Superior temporal gyrus (tissue), 1 donor: Measurements from ENCODE around the gene DNA2.
A peak's percentile ranks its signal among the peaks of the same experiment; 100 is the strongest.
"Not testable (repeated sequence)": the region's sequence is repeated elsewhere in the genome, so short reads cannot be mapped to it uniquely, and the experiment has no call there.

Experiments used
- DNase-seq: peaks from one replicate; pipeline ENCODE4 v3.0.0-alpha.2; 2016; ENCODE audit errors: extremely low spot score

Gene DNA2

GRCh38 chr10:68471586-68472408 is at the start of gene DNA2:
Gene DNA2, minus strand, starts transcription at chr10:68471973. Its CDS starts 109 bp downstream, at chr10:68471864.
- DNase-seq: peak; percentile 75

GRCh38 chr10:68518609-68519008 is 46.8 kb upstream of the DNA2 start:
- not testable (repeated sequence) for DNase-seq

- no peak for DNase-seq
Measured at GRCh38 chr10:68517188-68517587, 45.4 kb upstream of the DNA2 start.

GRCh38 chr10:68516766-68517165 is 45.0 kb upstream of the DNA2 start:
- DNase-seq: no peak

- DNase-seq: not testable (repeated sequence)
Measured at GRCh38 chr10:68516216-68516615, 44.4 kb upstream of the DNA2 start.

- DNase-seq: no peak
Measured at GRCh38 chr10:68508090-68508489, 36.3 kb upstream of the DNA2 start.

- DNase-seq: no peak
Measured at GRCh38 chr10:68506411-68506810, 34.6 kb upstream of the DNA2 start.

GRCh38 chr10:68502846-68503245 is 31.1 kb upstream of the DNA2 start:
- no peak for DNase-seq

- no peak for DNase-seq
Measured at GRCh38 chr10:68501691-68502090, 29.9 kb upstream of the DNA2 start.

GRCh38 chr10:68499544-68499943 is 27.8 kb upstream of the DNA2 start:
- no peak for DNase-seq

- no peak for DNase-seq
Measured at GRCh38 chr10:68496072-68496471, 24.3 kb upstream of the DNA2 start.

GRCh38 chr10:68492118-68492517 is 20.3 kb upstream of the DNA2 start:
- no peak for DNase-seq

GRCh38 chr10:68489919-68490318 is 18.1 kb upstream of the DNA2 start:
- no peak for DNase-seq

- DNase-seq: no peak
Measured at GRCh38 chr10:68474021-68474420, 2.2 kb upstream of the DNA2 start.

- no peak for DNase-seq
Measured at GRCh38 chr10:68471063-68471585, 649 bp downstream of the DNA2 start.

- no peak for DNase-seq
Measured at GRCh38 chr10:68470300-68470699, 1.5 kb downstream of the DNA2 start.

GRCh38 chr10:68469838-68470237 is 1.9 kb downstream of the DNA2 start:
- no peak for DNase-seq

GRCh38 chr10:68464729-68465128 is 7.0 kb downstream of the DNA2 start:
- DNase-seq: not testable (repeated sequence)

GRCh38 chr10:68463365-68464093 is 8.2 kb downstream of the DNA2 start:
- DNase-seq: peak; percentile 33

GRCh38 chr10:68462536-68462935 is 9.2 kb downstream of the DNA2 start:
- no peak for DNase-seq

- no peak for DNase-seq
Measured at GRCh38 chr10:68461032-68461431, 10.7 kb downstream of the DNA2 start.

GRCh38 chr10:68449698-68450097 is 22.1 kb downstream of the DNA2 start:
- not testable (repeated sequence) for DNase-seq

- no peak for DNase-seq
Measured at GRCh38 chr10:68446179-68446578, 25.6 kb downstream of the DNA2 start.
